ENCODE data around the gene TENT5C. TPM values are rescaled to one million over a fixed set of nuclear protein-coding genes. Genes with fewer than 3 reads are reported as not detected.

TENT5C gene
- total and polyA plus RNA-seq, 2 of the 8 experiments (the other 6 are each of a cell fraction or from before 2014, with no cell fraction given), result 0.38 to 0.99 TPM

GRCh38 chr1:117623141-117623540, 17.3 kb downstream of the TENT5C start:
- Histone ChIP-seq H3K23ac (ENCODE audit: insufficient read length) (no peak overlapping the region), H3K4ac (replicated peaks; ENCODE audit: insufficient read length, low read depth, low read length) (no peak overlapping the region), H3K27ac (ENCODE audit: low read depth, low read length) (no peak overlapping the region), H3K36me3 (ENCODE audit: control insufficient read depth in 2 of 4, insufficient read depth in 4 of 4, low read length in 3 of 4) (no peaks in the 10 kb centered on the region; a peak in 1 of 8 replicates), H3K79me2 (ENCODE audit: control insufficient read depth in 1 of 2, insufficient read depth in 2 of 2, low read length in 2 of 2) (no peaks in the 10 kb centered on the region), H2AFZ (ENCODE audit: low read length) (no peak overlapping the region), H3K18ac (ENCODE audit: extremely low read depth, low read length) (no peak overlapping the region), H4K8ac (ENCODE audit: extremely low read depth, insufficient read depth, low read length) (no peak overlapping the region), H3K9ac (replicated peaks in 1 of 4; ENCODE audit: extremely low read depth in 1 of 4, low read depth in 3 of 4, low read length in 3 of 4) (no peak overlapping the region), H3K4me3 (ENCODE audit: extremely low read depth in 1 of 4, insufficient read depth in 2 of 4, low read depth in 3 of 4, low read length in 4 of 4) (no peak overlapping the region), H3K56ac (replicated peaks; ENCODE audit: insufficient read length, low read depth, low read length) (no peak overlapping the region), H3K27me3 (replicated peaks in 1 of 4; ENCODE audit: control insufficient read depth in 3 of 4, extremely low read depth in 1 of 4, insufficient read depth in 3 of 4, low read length in 3 of 4) (no peaks in the 10 kb centered on the region), H3K79me1 (ENCODE audit: low read depth, low read length) (no peaks in the 10 kb centered on the region; the same call in 1 of the 2 replicates), H2AK5ac (ENCODE audit: low read depth, low read length) (no peak overlapping the region), H3K4me2 (ENCODE audit: insufficient read depth in 1 of 2, low read depth in 2 of 2, low read length in 2 of 2) (no peak overlapping the region), H2BK20ac (ENCODE audit: low read length) (no peak overlapping the region), H2BK15ac (ENCODE audit: low read length) (no peak overlapping the region), H4K5ac (ENCODE audit: insufficient read length, low read depth, low read length) (no peak overlapping the region), H2BK5ac (ENCODE audit: low read depth, low read length) (no peak overlapping the region), H4K20me1 (replicated peaks in 1 of 2; ENCODE audit: control insufficient read depth in 1 of 2, insufficient read depth in 2 of 2, low read length in 2 of 2) (no peaks in the 10 kb centered on the region), H4K91ac (replicated peaks; ENCODE audit: insufficient read length, low read length) (no peak overlapping the region), H3K4me1 (replicated peaks in 1 of 4; ENCODE audit: control insufficient read depth in 3 of 4, insufficient read depth in 4 of 4, low read length in 3 of 4) (no peaks in the 10 kb centered on the region), H2BK12ac (ENCODE audit: low read depth, low read length) (no peak overlapping the region), H3K23me2 (ENCODE audit: low read depth, low read length) (no peaks in the 10 kb centered on the region), H3K14ac (ENCODE audit: insufficient read length) (no peak overlapping the region), H2BK120ac (replicated peaks; ENCODE audit: low read depth, low read length) (no peak overlapping the region), H3K9me3 (ENCODE audit: insufficient read depth in 2 of 2, low read depth in 1 of 2, low read length in 1 of 2) (no peaks in the 10 kb centered on the region)
- DNase-seq (ENCODE audit: low read depth in 1 of 2, low spot score in 2 of 2) (no peak), FAIRE-seq (no peak)
- ChIA-PET POLR2A (ENCODE audit: partially characterized antibody) (interaction anchor here (1.5 kb wide), 1 partner anchor 17 kb away, joined by 3 read pairs; no protein-coding TSS in a partner anchor), CTCF (ENCODE audit: partially characterized antibody) (interaction anchor here (0.8 to 1.4 kb wide), 4 partner anchors 15 to 161 kb away, joined by 3 to 5 read pairs (median 4); no protein-coding TSS in a partner anchor)
- no peak for TF ChIP-seq EP300 (IDR thresholded peaks at IDR 0.05; ENCODE audit: borderline replicate concordance in 1 of 2, low read depth in 2 of 2, low read length in 2 of 2)
- TF ChIP-seq TAF1 (IDR thresholded peaks at IDR 0.05; ENCODE audit: low read depth, low read length), result no peak
- TF ChIP-seq KDM5A (IDR thresholded peaks at IDR 0.05; ENCODE audit: low read length), result no peak
- TF ChIP-seq BCL11A (IDR thresholded peaks at IDR 0.05; ENCODE audit: low read depth in 2 of 2, low read length in 2 of 2), result no peak
- no peak for TF ChIP-seq TBP (IDR thresholded peaks at IDR 0.05; ENCODE audit: low read depth, low read length)
- no peak for TF ChIP-seq JUN (IDR thresholded peaks at IDR 0.05; ENCODE audit: low read depth, low read length)
- TF ChIP-seq CEBPB (IDR thresholded peaks at IDR 0.05; ENCODE audit: low read depth, low read length), result no peak
- TF ChIP-seq SP4 (IDR thresholded peaks at IDR 0.05; ENCODE audit: low read length), result no peak
- TF ChIP-seq SIRT6 (IDR thresholded peaks at IDR 0.05; ENCODE audit: low read length), result no peak
- no peak for TF ChIP-seq TAF7 (optimal IDR thresholded peaks at IDR 0.05; ENCODE audit: borderline replicate concordance, low read depth, low read length)
- 94% methylated on average over 9 of the region's 9 CpGs; no CpG with 5 or more reads in 1 of the 2 experiments for WGBS, 2 experiments (ENCODE audit: extremely low coverage in 1 of 2, insufficient coverage in 1 of 2, insufficient read length in 1 of 2, insufficient replicate concordance in 2 of 2, low coverage in 1 of 2, low lambda C conversion rate in 2 of 2, missing lambda C conversion rate in 1 of 2)
